Sigmoid colon (tissue), 7 donors: Measurements from ENCODE around the gene ARHGEF37. TPM values are rescaled to one million over a fixed set of nuclear protein-coding genes. Genes with fewer than 3 reads are reported as not detected.
A peak's percentile ranks its signal among the peaks of the same experiment; 100 is the strongest.
"Not testable (repeated sequence)": the region's sequence is repeated elsewhere in the genome, so short reads cannot be mapped to it uniquely, and the experiment has no call there.

Experiments used
- DNase-seq: peaks from one replicate; pipeline ENCODE4 v3.0.0-alpha.2; 2019
- H3K27ac ChIP-seq, 4 donors: fragments of 200-600 bp; sonication (generic); one replicate each; pipeline ENCODE4 v1.5.1; 2016 to 2019; ENCODE audit warnings: mild to moderate bottlenecking in 1 of 4
- H3K27me3 ChIP-seq, 3 donors: fragments of 200-600 bp; sonication (generic); one replicate each; pipeline ENCODE4 v1.5.1; 2019; ENCODE audit warnings: mild to moderate bottlenecking in 1 of 3
- H3K36me3 ChIP-seq, 4 donors: fragments of 200-600 bp; sonication (generic); one replicate each; pipeline ENCODE4 v1.5.1; 2016 to 2019
- H3K4me1 ChIP-seq, 4 donors: fragments of 200-600 bp; sonication (generic); one replicate each; pipeline ENCODE4 v1.5.1; 2017 to 2019
- H3K4me3 ChIP-seq, 4 donors: fragments of 200-600 bp; sonication (generic); one replicate each; pipeline ENCODE4 v1.5.1; 2017 to 2019; ENCODE audit warnings: mild to moderate bottlenecking in 2 of 4, moderate library complexity in 1 of 4
- H3K9me3 ChIP-seq, 4 donors: fragments of 200-600 bp in 3 of 4; sonication (generic) in 3 of 4; one replicate each; pipeline versions ENCODE4 v1.5.1 to v1.6.1; 2013 to 2019
- EP300 ChIP-seq, 4 donors: sonication (generic); formaldehyde crosslinking; IDR thresholded peaks; one replicate each; pipeline ENCODE4 v1.6.1; 2017; ENCODE audit warnings: antibody characterized with exemption in 4 of 4
- POLR2A ChIP-seq, 2 donors: fragments of 450-650 bp; IDR thresholded peaks; one replicate each; pipeline ENCODE4 v1.6.1; 2016; ENCODE audit warnings: antibody characterized with exemption in 2 of 2, mild to moderate bottlenecking in 2 of 2, moderate library complexity in 2 of 2
- POLR2AphosphoS5 ChIP-seq, 4 donors: sonication (generic); formaldehyde crosslinking; IDR thresholded peaks; one replicate each; pipeline ENCODE4 v1.6.1; 2017; ENCODE audit warnings: antibody characterized with exemption in 4 of 4
- WGBS, 2 donors: extraction: QIAGEN DNeasy Blood & Tissue Kit; methylation state at CpG; one replicate each; pipeline ENCODE4 v1.1.7; 2013; 5-methylcytosine and 5-hydroxymethylcytosine counted together
- intact Hi-C: fragments of 100-400 bp; cut with DNase I; formaldehyde crosslinking; loops from one replicate; pipeline ENCODE4 v1.15.1; 2023
- polyA plus RNA-seq, 3 donors: library from polyadenylated mRNA; stranded (reverse); fragments of 200-250 nt; gene quantifications; one replicate each; pipeline ENCODE4 v1.2.3, GENCODE V29; 2013
- total RNA-seq, 4 donors: library from RNA; depleted of rRNA; stranded (reverse); fragments of >200 nt; gene quantifications; one replicate each; pipeline ENCODE4 v1.1.0, GENCODE V29; 2016
- TF ChIP-seq, protein P1 (sequence below), 4 experiments: fragments of 450-650 bp in 3 of 4; fragments of 200-600 bp in 1 of 4; IDR thresholded peaks; one replicate each; pipeline ENCODE4 v1.5.1; 2016 to 2019; ENCODE audit warnings: antibody characterized with exemption in 4 of 4, mild to moderate bottlenecking in 3 of 4, moderate library complexity in 2 of 4
- donor health status: healthy with polysubstance abuse.
- donor health status: Bipolar disorder and iron deficiency.
- donor health status: healthy.

Gene ARHGEF37, protein sequence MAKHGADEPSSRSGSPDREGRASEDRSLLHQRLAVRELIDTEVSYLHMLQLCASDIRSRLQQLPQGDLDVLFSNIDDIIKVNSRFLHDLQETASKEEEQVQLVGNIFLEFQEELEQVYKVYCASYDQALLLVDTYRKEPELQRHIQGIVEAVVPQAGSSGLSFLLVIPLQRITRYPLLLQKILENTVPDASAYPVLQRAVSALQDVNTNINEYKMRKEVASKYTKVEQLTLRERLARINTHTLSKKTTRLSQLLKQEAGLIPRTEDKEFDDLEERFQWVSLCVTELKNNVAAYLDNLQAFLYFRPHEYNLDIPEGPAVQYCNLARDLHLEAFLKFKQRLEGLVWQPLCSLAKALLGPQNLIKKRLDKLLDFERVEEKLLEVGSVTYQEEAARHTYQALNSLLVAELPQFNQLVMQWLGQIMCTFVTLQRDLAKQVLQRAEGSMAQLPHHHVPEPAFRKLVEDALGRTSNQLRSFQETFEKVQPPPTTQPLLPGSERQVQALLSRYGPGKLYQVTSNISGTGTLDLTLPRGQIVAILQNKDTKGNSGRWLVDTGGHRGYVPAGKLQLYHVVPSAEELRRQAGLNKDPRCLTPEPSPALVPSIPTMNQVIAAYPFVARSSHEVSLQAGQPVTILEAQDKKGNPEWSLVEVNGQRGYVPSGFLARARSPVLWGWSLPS
- total RNA-seq (10 to 100 TPM; 23.5 to 51.0 (median 39.8) TPM), polyA plus RNA-seq (1 to 10 TPM; 4.8 to 7.2 (median 7.0) TPM)

DNA sequence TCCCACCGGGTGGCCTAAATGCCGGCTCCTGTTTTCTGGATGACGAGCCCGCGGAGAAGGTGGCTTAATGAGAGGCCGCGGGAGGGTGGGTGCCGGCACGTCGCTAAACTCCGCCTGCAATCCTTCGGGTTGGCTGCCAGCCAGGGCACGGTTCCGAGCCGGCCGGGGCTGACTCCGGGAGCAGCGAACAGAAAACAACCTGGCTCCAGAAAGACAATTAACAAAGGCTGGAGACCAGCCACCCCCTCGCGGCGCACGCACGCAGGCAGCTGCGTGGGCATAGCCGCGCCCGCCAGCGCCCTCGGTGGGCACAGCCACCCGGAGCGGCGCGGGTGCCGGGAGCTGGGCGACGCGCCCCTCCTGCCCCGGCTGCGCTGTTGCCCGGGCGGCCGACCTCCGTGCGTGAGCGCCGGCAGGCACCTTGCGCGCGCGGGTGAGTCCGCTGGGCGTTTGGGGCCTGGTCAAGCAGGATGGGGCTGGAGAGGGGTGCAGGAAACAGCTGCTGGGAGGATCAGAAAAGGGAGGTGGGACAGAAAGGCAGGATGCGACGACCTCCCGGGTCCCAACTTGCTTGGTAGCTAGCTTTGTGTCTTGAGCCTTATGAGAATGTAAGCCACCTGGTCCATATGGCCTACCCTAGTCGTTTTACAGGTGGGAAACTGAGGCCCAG is at the start of gene ARHGEF37:
Gene ARHGEF37 (plus strand): TSS at position 307 of the 670 bp plus-strand sequence. CDS start 16,272 bp downstream, outside the sequence.
- TF ChIP-seq, protein P1, sequence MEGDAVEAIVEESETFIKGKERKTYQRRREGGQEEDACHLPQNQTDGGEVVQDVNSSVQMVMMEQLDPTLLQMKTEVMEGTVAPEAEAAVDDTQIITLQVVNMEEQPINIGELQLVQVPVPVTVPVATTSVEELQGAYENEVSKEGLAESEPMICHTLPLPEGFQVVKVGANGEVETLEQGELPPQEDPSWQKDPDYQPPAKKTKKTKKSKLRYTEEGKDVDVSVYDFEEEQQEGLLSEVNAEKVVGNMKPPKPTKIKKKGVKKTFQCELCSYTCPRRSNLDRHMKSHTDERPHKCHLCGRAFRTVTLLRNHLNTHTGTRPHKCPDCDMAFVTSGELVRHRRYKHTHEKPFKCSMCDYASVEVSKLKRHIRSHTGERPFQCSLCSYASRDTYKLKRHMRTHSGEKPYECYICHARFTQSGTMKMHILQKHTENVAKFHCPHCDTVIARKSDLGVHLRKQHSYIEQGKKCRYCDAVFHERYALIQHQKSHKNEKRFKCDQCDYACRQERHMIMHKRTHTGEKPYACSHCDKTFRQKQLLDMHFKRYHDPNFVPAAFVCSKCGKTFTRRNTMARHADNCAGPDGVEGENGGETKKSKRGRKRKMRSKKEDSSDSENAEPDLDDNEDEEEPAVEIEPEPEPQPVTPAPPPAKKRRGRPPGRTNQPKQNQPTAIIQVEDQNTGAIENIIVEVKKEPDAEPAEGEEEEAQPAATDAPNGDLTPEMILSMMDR (IDR thresholded peaks at IDR 0.05): no peak
- TF ChIP-seq POLR2A (IDR thresholded peaks at IDR 0.05) (peak in 1 of 2 donors; percentile 26), EP300 (IDR thresholded peaks at IDR 0.05) (no peak), POLR2AphosphoS5 (IDR thresholded peaks at IDR 0.05) (peak in 3 of 4 donors; percentile 47 to 83 (median 76))
- intact Hi-C loops: no loop called here
- Histone ChIP-seq H3K36me3 (no peaks in the 10 kb centered on the region), H3K4me1 (peaks cover 0 to 48% (median 41%) of the 10 kb centered on the region in 4 donors), H3K4me3 (peak within 1 kb of the TSS; percentile 45 to 74 (median 63)), H3K27ac (peak within 1 kb of the TSS; percentile 79 to 92 (median 88)), H3K27me3 (no peaks in the 10 kb centered on the region), H3K9me3 (no peaks in the 10 kb centered on the region)
- 1% methylated on average over 56 of the region's 56 CpGs for WGBS, 2 donors
- DNase-seq: peak; percentile 96

DNA sequence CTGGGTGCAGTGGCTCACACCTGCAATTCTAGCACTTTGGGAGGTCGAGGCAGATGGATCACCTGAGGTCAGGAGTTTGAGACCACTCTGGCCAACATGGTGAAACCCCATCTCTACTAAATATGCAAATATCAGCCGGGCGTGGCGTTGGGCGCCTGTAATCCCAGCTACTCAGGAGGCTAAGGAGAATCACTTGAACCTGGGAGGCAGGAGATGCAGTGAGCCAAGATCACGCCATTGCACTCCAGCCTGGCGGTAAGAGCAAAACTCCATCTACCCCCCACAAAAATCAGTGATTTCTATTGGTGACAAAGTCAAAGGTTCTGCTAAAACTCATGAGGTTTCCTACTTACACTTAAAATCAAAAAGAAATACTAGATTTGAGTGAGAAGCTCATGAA is 48.9 kb upstream of the ARHGEF37 start:
- H3K4me1 ChIP-seq: peaks cover 0 to 93% (median 83%) of the 10 kb centered on the region in 4 donors
- no peaks in the 10 kb centered on the region for H3K9me3 ChIP-seq
- no peaks in the 10 kb centered on the region for H3K27me3 ChIP-seq
- WGBS, 2 donors: 85 to 91% methylated on average over 7 of the region's 7 CpGs
- TF ChIP-seq EP300 (IDR thresholded peaks at IDR 0.05): no peak
- no peak overlapping the region for H3K27ac ChIP-seq
- no peak overlapping the region for H3K4me3 ChIP-seq
- no peak for DNase-seq
- intact Hi-C loops: no loop called here
- peaks cover 0 to 12% (median 8%) of the 10 kb centered on the region in 4 donors for H3K36me3 ChIP-seq

DNA sequence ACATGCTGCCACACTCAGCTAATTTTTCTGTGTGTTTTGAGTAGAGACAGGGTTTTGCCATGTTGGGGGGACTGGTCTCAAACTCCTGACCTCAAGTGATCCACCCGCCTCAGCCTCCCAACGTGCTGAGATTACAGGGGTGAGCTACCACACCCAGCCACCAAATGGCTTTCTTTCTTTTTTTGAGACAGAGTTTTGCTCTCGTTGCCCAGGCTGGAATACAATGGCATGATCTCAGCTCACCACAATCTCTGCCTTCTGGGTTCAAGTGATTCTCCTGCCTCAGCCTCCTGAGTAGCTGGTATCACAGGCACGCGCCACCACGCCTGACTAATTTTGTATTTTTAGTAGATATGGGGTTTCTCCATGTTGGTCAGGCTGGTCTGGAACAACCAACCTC is 45.5 kb upstream of the ARHGEF37 start:
- H3K27me3 ChIP-seq: not testable (repeated sequence)

DNA sequence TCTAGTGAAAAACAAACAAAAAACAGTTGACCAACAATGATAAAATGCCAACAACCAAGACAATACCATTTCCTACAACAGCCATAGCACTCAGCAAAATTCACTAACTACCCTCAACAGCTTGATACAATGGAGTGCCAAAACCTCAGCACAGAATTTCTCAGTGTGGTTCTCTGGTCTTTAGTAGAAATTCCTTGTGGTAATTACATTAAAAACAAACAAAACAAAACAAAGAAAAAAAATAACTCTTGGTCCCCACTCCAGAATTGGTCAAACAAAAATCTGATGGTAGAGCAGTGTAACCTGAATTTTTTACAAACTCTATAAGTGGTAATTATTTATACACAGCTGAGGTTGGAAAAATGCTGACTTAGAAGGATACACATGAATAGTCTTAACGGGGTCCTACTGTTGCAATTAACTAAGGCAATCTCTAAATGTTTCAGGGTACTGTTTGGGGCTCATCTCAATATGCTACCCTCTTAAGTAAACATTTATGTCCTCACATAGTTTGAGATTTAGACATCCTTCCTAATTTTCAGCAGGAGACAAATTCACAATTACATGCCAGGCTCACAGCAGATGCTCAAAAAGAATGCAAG is 43.8 kb upstream of the ARHGEF37 start:
- peaks cover 0 to 35% (median 9%) of the 10 kb centered on the region in 4 donors for H3K36me3 ChIP-seq
- TF ChIP-seq POLR2A (IDR thresholded peaks at IDR 0.05): no peak
- intact Hi-C loops: no loop called here
- no peaks in the 10 kb centered on the region for H3K9me3 ChIP-seq
- 61 to 62% methylated on average over 1 of the region's 1 CpG for WGBS, 2 donors
- H3K4me3 ChIP-seq: no peak overlapping the region
- peak overlapping the region in 2 of 4 donors; percentile 1 to 35 for H3K27ac ChIP-seq
- no peaks in the 10 kb centered on the region for H3K27me3 ChIP-seq
- H3K4me1 ChIP-seq: peaks cover 0 to 93% (median 81%) of the 10 kb centered on the region in 4 donors
- no peak for DNase-seq

More for the DNA sequence above, 45.5 kb upstream of the ARHGEF37 start:
- Histone ChIP-seq H3K4me1 (peaks cover 0 to 89% (median 76%) of the 10 kb centered on the region in 4 donors), H3K36me3 (peaks cover 0 to 27% (median 12%) of the 10 kb centered on the region in 4 donors), H3K27ac (peak overlapping the region; percentile 20 to 43 (median 31))
- WGBS, 2 donors: 75 to 87% methylated on average over 6 of the region's 6 CpGs
- DNase-seq, H3K9me3 ChIP-seq, H3K4me3 ChIP-seq, intact Hi-C loops: not testable (repeated sequence)

DNA sequence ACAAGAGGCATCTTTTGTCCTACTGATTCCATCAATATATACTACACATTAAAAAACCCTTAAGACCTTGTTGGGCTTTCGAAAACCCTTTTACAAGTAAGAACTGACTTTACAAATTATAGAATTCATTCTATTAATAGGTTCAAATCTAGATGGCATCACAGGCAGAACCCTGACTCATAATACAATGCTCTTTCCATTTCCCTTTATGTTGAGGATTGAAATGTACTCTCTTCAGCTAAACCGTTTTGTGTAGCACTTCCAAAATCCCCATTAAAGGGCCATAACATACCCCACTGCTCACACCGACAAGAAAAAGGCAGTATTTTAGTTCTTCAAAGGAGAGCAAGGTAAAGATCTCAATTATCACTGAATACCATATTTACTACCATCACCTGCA is 41.2 kb upstream of the ARHGEF37 start:
- no peak overlapping the region for H3K4me3 ChIP-seq
- no peaks in the 10 kb centered on the region for H3K9me3 ChIP-seq
- 63 to 65% methylated on average over 3 of the region's 3 CpGs for WGBS, 2 donors
- peaks cover 0 to 91% (median 86%) of the 10 kb centered on the region in 4 donors for H3K4me1 ChIP-seq
- peak overlapping the region in 3 of 4 donors; percentile 8 to 64 (median 49) for H3K27ac ChIP-seq
- no peak for DNase-seq
- intact Hi-C loops: no loop called here
- H3K27me3 ChIP-seq: no peaks in the 10 kb centered on the region
- TF ChIP-seq POLR2AphosphoS5 (IDR thresholded peaks at IDR 0.05) (no peak), EP300 (IDR thresholded peaks at IDR 0.05) (no peak), POLR2A (IDR thresholded peaks at IDR 0.05) (no peak)
- TF ChIP-seq, protein P1 (IDR thresholded peaks at IDR 0.05): no peak
- H3K36me3 ChIP-seq: peaks cover 0 to 57% (median 13%) of the 10 kb centered on the region in 4 donors
